ENCODE measurements around the gene THSD1. TPM values are rescaled to one million over a fixed set of nuclear protein-coding genes. Genes with fewer than 3 reads are reported as not detected.
A peak's percentile ranks its signal among the peaks of the same experiment; 100 is the strongest.

THSD1 gene
- polyA plus RNA-seq, 1 of the 3 experiments (the other 2 are of a cell fraction), result 8.9 TPM

GRCh38 chr13:52348071-52348470 lies 57.9 kb downstream of the THSD1 start (continued):
- TF ChIP-seq GABPA (IDR thresholded peaks at IDR 0.05; ENCODE audit: low read depth) (0 out of 2 replicates have a peak, but pooled peaks have one; percentile 11), SIN3A (IDR thresholded peaks at IDR 0.05; ENCODE audit: borderline replicate concordance, low read depth, low read length) (no peak), MEF2A (IDR thresholded peaks at IDR 0.05; ENCODE audit: borderline replicate concordance, low read depth) (no peak), GATA2 (CRISPR knock-in tag; IDR thresholded peaks at IDR 0.05) (no peak), NRF1 (IDR thresholded peaks at IDR 0.05; ENCODE audit: low read depth, low read length) (no peak), TAF1 (IDR thresholded peaks at IDR 0.05; ENCODE audit: borderline replicate concordance, low read depth, low read length) (no peak), ELF1 (IDR thresholded peaks at IDR 0.05) (no peak), TEAD4 (IDR thresholded peaks at IDR 0.05; ENCODE audit: borderline replicate concordance, insufficient read depth) (peak; percentile 89), USF1 (IDR thresholded peaks at IDR 0.05; ENCODE audit: borderline replicate concordance, low read depth) (peak; percentile 27; the same call in 1 of the 2 replicates), MAX (IDR thresholded peaks at IDR 0.05; ENCODE audit: low read depth) (no peak), ZBTB33 (IDR thresholded peaks at IDR 0.05; ENCODE audit: borderline replicate concordance, low read depth) (no peak), USF2 (IDR thresholded peaks at IDR 0.05; ENCODE audit: borderline replicate concordance, low read depth, low read length) (no peak), EZH2phosphoT487 (IDR thresholded peaks at IDR 0.05; ENCODE audit: borderline replicate concordance, low read depth) (no peak), RAD21 (IDR thresholded peaks at IDR 0.05; ENCODE audit: low read length) (no peak), RXRA (IDR thresholded peaks at IDR 0.05; ENCODE audit: borderline replicate concordance, low read depth) (peak; percentile 29; the same call in 1 of the 2 replicates), FOXM1 (IDR thresholded peaks at IDR 0.05; ENCODE audit: low read depth) (peak; percentile 55; the same call in 1 of the 2 replicates), FOXJ3 (CRISPR knock-in tag; IDR thresholded peaks at IDR 0.05) (no peak), IRF3 (IDR thresholded peaks at IDR 0.05; ENCODE audit: low read depth, low read length) (no peak)

Data from SK-N-SH (cell line).